Kidney (tissue), 14 donors: Measurements from ENCODE around the gene ARMC8. TPM values are rescaled to one million over a fixed set of nuclear protein-coding genes. Genes with fewer than 3 reads are reported as not detected.

ENCODE experiments used
- DNase-seq, 5 donors: peaks; one replicate each; pipeline ENCODE4 v3.0.0-alpha.2; 2013 to 2020
- FAIRE-seq: peaks from 2 replicates; lab custom pipeline; 2012; peaks lifted over from hg19 to GRCh38; lab: Jason Lieb, UNC
- H3K27ac ChIP-seq, 2 donors: one replicate each; pipeline ENCODE4 v1.7.0; 2013; ENCODE audit warnings: low read depth in 2 of 2, low read length in 2 of 2, inconsistent platforms in 1 of 2
- H3K27me3 ChIP-seq: one replicate; pipeline ENCODE4 v1.7.1; 2013; ENCODE audit warnings: low read length, inconsistent platforms; ENCODE audit not compliant: control insufficient read depth, insufficient read depth
- H3K36me3 ChIP-seq, 3 donors: one replicate each; pipeline versions ENCODE4 v1.7.0 to v1.7.1; 2013; ENCODE audit warnings: low read length in 3 of 3, control low read depth in 1 of 3, inconsistent platforms in 1 of 3; ENCODE audit not compliant: insufficient read depth in 3 of 3, control insufficient read depth in 2 of 3
- H3K4me1 ChIP-seq, 3 donors: one replicate each; pipeline versions ENCODE4 v1.7.0 to v1.7.1; 2013; ENCODE audit warnings: low read length in 3 of 3, inconsistent platforms in 1 of 3, low read depth in 1 of 3; ENCODE audit not compliant: control insufficient read depth in 2 of 3, insufficient read depth in 2 of 3
- H3K4me3 ChIP-seq, 3 donors: one replicate each; pipeline versions ENCODE4 v1.7.0 to v1.8.1; 2013; ENCODE audit warnings: low read length in 3 of 3, control low read depth in 1 of 3, inconsistent platforms in 1 of 3
- H3K9ac ChIP-seq, 3 donors: one replicate each; pipeline versions ENCODE4 v1.7.0 to v1.7.1; 2013; ENCODE audit warnings: low read length in 3 of 3, control low read depth in 1 of 3, inconsistent platforms in 1 of 3
- H3K9me3 ChIP-seq, 3 donors: one replicate each; pipeline versions ENCODE4 v1.7.0 to v1.7.1; 2013; ENCODE audit warnings: low read length in 3 of 3, control low read depth in 1 of 3, inconsistent platforms in 1 of 3; ENCODE audit not compliant: control insufficient read depth in 2 of 3, insufficient read depth in 1 of 3
- CTCF ChIP-seq: IDR thresholded peaks from 3 replicates; pipeline ENCODE4 v1.5.1; 2012; ENCODE audit warnings: mild to moderate bottlenecking, moderate library complexity, borderline replicate concordance; ENCODE audit not compliant: insufficient read depth; ENCODE audit errors: extremely low read depth
- intact Hi-C: fragments of 100-400 bp; cut with DNase I; formaldehyde crosslinking; loops from one replicate; pipeline ENCODE4 v1.11.1; 2022
- polyA plus RNA-seq: library from polyadenylated mRNA; stranded (reverse); fragments of 350-450 nt; fragmentation: Illumina TruSeq; extraction: RNeasy Lipid Tissue Mini Kit (QIAGEN cat#74804); gene quantifications from one replicate; pipeline ENCODE4 v1.2.3, GENCODE V29; 2014; ENCODE audit warnings: low read depth, low replicate concordance; ENCODE audit not compliant: insufficient read depth
- total RNA-seq: library from RNA; stranded (reverse); fragmentation: NEBNext Ultra II Directional; extraction: Animal tissue kit (Norgen Biotek cat#: 25700); gene quantifications from one replicate; pipeline ENCODE4 v1.2.1, GENCODE V29; 2021
- donor health status: control.
- donor health status: control.
- donor health status: control.
- donor health status: control.
- donor health status: control.
- donor health status: DM: yes; HTN: yes; CAD: no.
- donor health status: Normal renal cell carcinoma (clear cell type).

The ARMC8 gene
- total and polyA plus RNA-seq, 2 donors from 2014 or later: 17.1 to 47.3 TPM

- Histone ChIP-seq H3K36me3 (peaks cover 5 to 18% (median 6%) of the 10 kb centered on the region in 3 donors), H3K27ac (no peak overlapping the region), H3K4me3 (no peak overlapping the region), H3K9me3 (no peaks in the 10 kb centered on the region), H3K4me1 (no peaks in the 10 kb centered on the region), H3K27me3 (no peaks in the 10 kb centered on the region), H3K9ac (no peak overlapping the region)
- no peak for DNase-seq
- intact Hi-C loops: no loop called here
- FAIRE-seq: no peak
- TF ChIP-seq CTCF: no peak
Measured at GRCh38 chr3:138230525-138230924, 43.4 kb downstream of the ARMC8 start.

- H3K4me3 ChIP-seq: no peak overlapping the region
- DNase-seq (no peak), FAIRE-seq (no peak)
- H3K27me3 ChIP-seq: no peaks in the 10 kb centered on the region
- no peak overlapping the region for H3K9ac ChIP-seq
- H3K4me1 ChIP-seq: no peaks in the 10 kb centered on the region
- TF ChIP-seq CTCF: no peak
- no peaks in the 10 kb centered on the region for H3K9me3 ChIP-seq
- H3K27ac ChIP-seq: no peak overlapping the region
- intact Hi-C loops: no loop called here
- peaks cover 3 to 18% (median 6%) of the 10 kb centered on the region in 3 donors for H3K36me3 ChIP-seq
Measured at GRCh38 chr3:138232705-138233364, 45.7 kb downstream of the ARMC8 start.

DNA sequence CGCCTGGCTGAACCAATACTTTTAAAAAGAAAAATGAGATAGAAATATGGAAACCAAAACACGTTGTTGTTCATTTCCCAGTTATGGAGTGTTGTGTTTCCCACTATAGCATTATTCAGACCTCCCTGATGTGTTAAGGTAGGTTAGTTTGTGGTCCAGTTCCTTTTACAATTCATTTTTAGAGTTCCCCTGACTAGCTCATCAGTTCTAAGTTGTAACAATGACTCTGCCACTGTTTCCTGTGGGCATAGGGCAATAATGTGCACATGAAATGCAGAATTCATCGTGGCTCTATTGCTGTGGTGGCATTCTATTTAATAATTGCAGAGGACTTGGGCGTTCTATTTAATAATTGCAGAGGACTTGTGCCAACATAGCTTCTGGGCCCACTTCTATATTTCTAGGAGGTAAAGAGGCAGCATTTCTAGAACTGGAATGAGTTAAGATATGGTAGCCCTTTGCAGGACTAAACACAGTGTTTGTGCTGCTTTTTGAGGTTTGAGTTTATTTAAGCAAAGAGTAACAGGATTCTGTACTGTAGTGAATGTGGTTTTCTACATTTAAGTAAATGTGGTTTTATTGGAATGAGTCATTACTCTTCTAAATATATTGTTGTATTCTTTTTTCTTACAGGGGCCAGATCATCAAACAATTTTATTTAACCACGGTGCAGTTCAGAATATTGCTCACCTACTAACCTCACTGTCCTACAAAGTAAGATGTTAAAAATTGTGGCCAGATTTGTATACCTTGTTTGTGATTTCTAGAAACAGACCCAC is 47.5 kb downstream of the ARMC8 start:
- Histone ChIP-seq H3K9me3 (no peaks in the 10 kb centered on the region), H3K36me3 (peaks cover 3 to 20% (median 4%) of the 10 kb centered on the region in 3 donors), H3K27me3 (no peaks in the 10 kb centered on the region), H3K4me3 (no peak overlapping the region), H3K4me1 (no peaks in the 10 kb centered on the region), H3K27ac (no peak overlapping the region), H3K9ac (no peak overlapping the region)
- no peak for DNase-seq
- TF ChIP-seq CTCF: no peak
- no peak for FAIRE-seq
- intact Hi-C loops: no loop called here
